ENCODE results near the gene LYPD8. TPM values are rescaled to one million over a fixed set of nuclear protein-coding genes. Genes with fewer than 3 reads are reported as not detected.
"Not testable (repeated sequence)": the region's sequence is repeated elsewhere in the genome, so short reads cannot be mapped to it uniquely, and the experiment has no call there.

Gene LYPD8
- total RNA-seq, 1 experiment from 2014 or later = not detected

GRCh38 chr1:248800459-248800858 is 44.9 kb upstream of the LYPD8 start:
- DNase-seq (ENCODE audit: unreplicated experiment) = no peak
- ChIA-PET CTCF (interaction anchor here (0.7 kb wide), 1 partner anchor 465 kb away, joined by 3 read pairs; no protein-coding TSS in a partner anchor), POLR2A (interaction anchor here (0.6 to 1.3 kb wide), 3 partner anchors 26 to 37 kb away, joined by 3 to 5 read pairs (median 3); partner anchors contain the start of genes SH3BP5L and ZNF672)
- Mint-ChIP-seq H3K27me3 (ENCODE audit: insufficient read depth, unreplicated experiment) (peaks cover 45% of the 10 kb centered on the region), H3K27ac (ENCODE audit: low read depth, unreplicated experiment) (no peak overlapping the region), H3K36me3 (ENCODE audit: insufficient read depth, unreplicated experiment) (no peaks in the 10 kb centered on the region), H3K9me3 (ENCODE audit: unreplicated experiment) (no peaks in the 10 kb centered on the region), H3K4me1 (ENCODE audit: insufficient read depth, unreplicated experiment) (no peaks in the 10 kb centered on the region), H3K4me3 (ENCODE audit: unreplicated experiment) (no peak overlapping the region)
- TF ChIP-seq CTCF (IDR thresholded peaks at IDR 0.05; ENCODE audit: unreplicated experiment) = no peak
- BruUV-seq (replicated peaks) = no TSS peak
- intact Hi-C loops (cut with micrococcal nuclease) = no loop called here

GRCh38 chr1:248798791-248799190 is 43.2 kb upstream of the LYPD8 start:
- Mint-ChIP-seq H3K36me3 (ENCODE audit: insufficient read depth, unreplicated experiment) (no peaks in the 10 kb centered on the region), H3K4me1 (ENCODE audit: insufficient read depth, unreplicated experiment) (no peaks in the 10 kb centered on the region), H3K27ac (ENCODE audit: low read depth, unreplicated experiment) (no peak overlapping the region), H3K9me3 (ENCODE audit: unreplicated experiment) (no peaks in the 10 kb centered on the region), H3K4me3 (ENCODE audit: unreplicated experiment) (no peak overlapping the region), H3K27me3 (ENCODE audit: insufficient read depth, unreplicated experiment) (peaks cover 45% of the 10 kb centered on the region)
- ChIA-PET CTCF (interaction anchor here (0.6 to 3.5 kb wide), 6 partner anchors 7 to 179 kb away, joined by 3 to 34 read pairs (median 4); no protein-coding TSS in a partner anchor), POLR2A (interaction anchor here (1.0 kb wide), 1 partner anchor 177 kb away, joined by 3 read pairs; no protein-coding TSS in a partner anchor)
- no TSS peak for BruUV-seq (replicated peaks)
- DNase-seq (ENCODE audit: unreplicated experiment) = no peak
- no peak for TF ChIP-seq CTCF (IDR thresholded peaks at IDR 0.05; ENCODE audit: unreplicated experiment)
- intact Hi-C loops (cut with micrococcal nuclease) = no loop called here

GRCh38 chr1:248794663-248795062 is 39.1 kb upstream of the LYPD8 start:
- H3K4me1 Mint-ChIP-seq (ENCODE audit: insufficient read depth, unreplicated experiment); BruUV-seq (replicated peaks); H3K9me3 Mint-ChIP-seq (ENCODE audit: unreplicated experiment); intact Hi-C loops (cut with micrococcal nuclease); H3K36me3 Mint-ChIP-seq (ENCODE audit: insufficient read depth, unreplicated experiment); DNase-seq (ENCODE audit: unreplicated experiment); H3K4me3 Mint-ChIP-seq (ENCODE audit: unreplicated experiment); H3K27ac Mint-ChIP-seq (ENCODE audit: low read depth, unreplicated experiment): not testable (repeated sequence)
- H3K27me3 Mint-ChIP-seq (ENCODE audit: insufficient read depth, unreplicated experiment) = peaks cover 25% of the 10 kb centered on the region
- ChIA-PET CTCF (interaction anchor here (1.3 to 3.1 kb wide), 4 partner anchors 10 to 172 kb away, joined by 5 to 17 read pairs (median 10); no protein-coding TSS in a partner anchor), POLR2A (interaction anchor here (1.0 to 2.2 kb wide), 2 partner anchors 9 to 64 kb away, joined by 3 to 6 read pairs; no protein-coding TSS in a partner anchor)

- Mint-ChIP-seq H3K4me3 (ENCODE audit: unreplicated experiment) (no peak overlapping the region), H3K27ac (ENCODE audit: low read depth, unreplicated experiment) (no peak overlapping the region), H3K27me3 (ENCODE audit: insufficient read depth, unreplicated experiment) (peaks cover 18% of the 10 kb centered on the region), H3K9me3 (ENCODE audit: unreplicated experiment) (no peaks in the 10 kb centered on the region), H3K36me3 (ENCODE audit: insufficient read depth, unreplicated experiment) (no peaks in the 10 kb centered on the region), H3K4me1 (ENCODE audit: insufficient read depth, unreplicated experiment) (no peaks in the 10 kb centered on the region)
- TF ChIP-seq CTCF (IDR thresholded peaks at IDR 0.05; ENCODE audit: unreplicated experiment) = no peak
- ChIA-PET POLR2A (no interaction called here), CTCF (interaction anchor here (1.0 to 3.1 kb wide), 3 partner anchors 9 to 171 kb away, joined by 3 to 17 read pairs (median 6); no protein-coding TSS in a partner anchor)
- BruUV-seq (replicated peaks) = no TSS peak
- DNase-seq (ENCODE audit: unreplicated experiment) = no peak
- intact Hi-C loops (cut with micrococcal nuclease) = no loop called here
Observed at GRCh38 chr1:248793592-248793991, 38.0 kb upstream of the LYPD8 start.

Measured in MCF 10A (cell line).